ENCODE results near the gene STRAP. TPM values are rescaled to one million over a fixed set of nuclear protein-coding genes. Genes with fewer than 3 reads are reported as not detected.
"Not testable (repeated sequence)": the region's sequence is repeated elsewhere in the genome, so short reads cannot be mapped to it uniquely, and the experiment has no call there.

STRAP gene
- total RNA-seq, 1 donor: 69.5 TPM

DNA sequence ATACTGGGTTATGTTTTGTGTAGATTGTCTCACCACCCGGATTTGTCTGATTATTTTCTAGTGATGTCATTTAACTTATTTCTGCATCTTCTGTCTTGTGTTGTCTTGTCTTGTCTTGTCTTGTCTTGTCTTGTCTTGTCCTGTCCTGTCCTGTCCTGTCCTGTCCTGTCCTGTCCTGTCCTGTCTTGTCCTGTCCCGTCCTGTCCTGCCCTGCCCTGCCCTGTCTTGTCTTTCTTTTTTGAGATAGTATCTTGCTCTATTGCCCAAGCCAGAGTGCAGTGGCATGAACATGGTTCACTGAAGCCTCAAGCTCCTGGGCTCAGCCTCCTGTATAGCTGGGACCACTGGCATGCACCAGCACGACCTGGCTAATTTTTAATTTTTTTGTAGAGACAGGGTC, 54.6 kb downstream of the STRAP start:
- H3K4me2 ChIP-seq (ENCODE audit: insufficient read depth, low read length): no peak overlapping the region

DNA sequence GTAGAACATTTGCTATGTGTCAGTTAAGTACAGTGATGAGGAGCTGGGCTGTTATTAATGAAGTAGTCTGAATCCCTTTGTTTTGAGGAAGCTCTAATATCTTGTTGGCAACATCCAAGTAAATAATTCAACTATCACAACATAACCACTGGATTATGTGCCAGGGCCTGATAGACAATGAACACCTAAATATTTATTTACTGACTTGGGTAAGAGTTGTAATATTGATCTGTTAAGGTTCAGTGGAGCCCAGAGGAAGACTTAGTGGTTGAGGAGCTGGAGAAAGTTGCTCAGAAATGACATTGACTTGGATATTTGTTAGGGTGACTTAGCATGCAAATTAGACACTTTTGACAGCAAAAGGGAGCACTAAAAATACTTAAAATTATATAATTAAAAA, 55.7 kb downstream of the STRAP start:
- Histone ChIP-seq H3K9me3 (ENCODE audit: low read depth, low read length) (no peaks in the 10 kb centered on the region), H3K36me3 (ENCODE audit: insufficient read depth, low read length) (no peaks in the 10 kb centered on the region), H4K20me1 (ENCODE audit: insufficient read depth, low read length) (no peaks in the 10 kb centered on the region), H3K27me3 (ENCODE audit: insufficient read depth, low read length) (no peaks in the 10 kb centered on the region), H2AFZ (ENCODE audit: low read length) (no peak overlapping the region), H3K27ac (ENCODE audit: low read depth, low read length) (no peak overlapping the region), H3K4me2 (ENCODE audit: insufficient read depth, low read length) (no peak overlapping the region), H3K4me3 (ENCODE audit: insufficient read depth, low read length) (no peak overlapping the region), H3K4me1 (ENCODE audit: insufficient read depth, low read length) (peaks cover 7% of the 10 kb centered on the region), H3K79me2 (ENCODE audit: insufficient read depth, low read length) (peaks cover 44% of the 10 kb centered on the region)
- no peak for DNase-seq (ENCODE audit: insufficient read length, low spot score, missing footprints)
- TF ChIP-seq, protein P1, sequence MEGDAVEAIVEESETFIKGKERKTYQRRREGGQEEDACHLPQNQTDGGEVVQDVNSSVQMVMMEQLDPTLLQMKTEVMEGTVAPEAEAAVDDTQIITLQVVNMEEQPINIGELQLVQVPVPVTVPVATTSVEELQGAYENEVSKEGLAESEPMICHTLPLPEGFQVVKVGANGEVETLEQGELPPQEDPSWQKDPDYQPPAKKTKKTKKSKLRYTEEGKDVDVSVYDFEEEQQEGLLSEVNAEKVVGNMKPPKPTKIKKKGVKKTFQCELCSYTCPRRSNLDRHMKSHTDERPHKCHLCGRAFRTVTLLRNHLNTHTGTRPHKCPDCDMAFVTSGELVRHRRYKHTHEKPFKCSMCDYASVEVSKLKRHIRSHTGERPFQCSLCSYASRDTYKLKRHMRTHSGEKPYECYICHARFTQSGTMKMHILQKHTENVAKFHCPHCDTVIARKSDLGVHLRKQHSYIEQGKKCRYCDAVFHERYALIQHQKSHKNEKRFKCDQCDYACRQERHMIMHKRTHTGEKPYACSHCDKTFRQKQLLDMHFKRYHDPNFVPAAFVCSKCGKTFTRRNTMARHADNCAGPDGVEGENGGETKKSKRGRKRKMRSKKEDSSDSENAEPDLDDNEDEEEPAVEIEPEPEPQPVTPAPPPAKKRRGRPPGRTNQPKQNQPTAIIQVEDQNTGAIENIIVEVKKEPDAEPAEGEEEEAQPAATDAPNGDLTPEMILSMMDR (IDR thresholded peaks at IDR 0.05; ENCODE audit: extremely low read depth, low read depth, low read length): no peak

More for the DNA sequence above, 54.6 kb downstream of the STRAP start:
- Histone ChIP-seq H3K4me3 (ENCODE audit: insufficient read depth, low read length) (no peak overlapping the region), H2AFZ (ENCODE audit: low read length) (no peak overlapping the region), H3K4me1 (ENCODE audit: insufficient read depth, low read length) (peaks cover 14% of the 10 kb centered on the region), H3K36me3 (ENCODE audit: insufficient read depth, low read length) (no peaks in the 10 kb centered on the region), H3K79me2 (ENCODE audit: insufficient read depth, low read length) (peaks cover 44% of the 10 kb centered on the region), H3K27ac (ENCODE audit: low read depth, low read length) (no peak overlapping the region), H3K27me3 (ENCODE audit: insufficient read depth, low read length) (no peaks in the 10 kb centered on the region), H3K9me3 (ENCODE audit: low read depth, low read length) (no peaks in the 10 kb centered on the region), H4K20me1 (ENCODE audit: insufficient read depth, low read length) (no peaks in the 10 kb centered on the region)
- DNase-seq (ENCODE audit: insufficient read length, low spot score, missing footprints): no peak
- TF ChIP-seq, protein P1 (IDR thresholded peaks at IDR 0.05; ENCODE audit: extremely low read depth, low read depth, low read length): no peak

DNA sequence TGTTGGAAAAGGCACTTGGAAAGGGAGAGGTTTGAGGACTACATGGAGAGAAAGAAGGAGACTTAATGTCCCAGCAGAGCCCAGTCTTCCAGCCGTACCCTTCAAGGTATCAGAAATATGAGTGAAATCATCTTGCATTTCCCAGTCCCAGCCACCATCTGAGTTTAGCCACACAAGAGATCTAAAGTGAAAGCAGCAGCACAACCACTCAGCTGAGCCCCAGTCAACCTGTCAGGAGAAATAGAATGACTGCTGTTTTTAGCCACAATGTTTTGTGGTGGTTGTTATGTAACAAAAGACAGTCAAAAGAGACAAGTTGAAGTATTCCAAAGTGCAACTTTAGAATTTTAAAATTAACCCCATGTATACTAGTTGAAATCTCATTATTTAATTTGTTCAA, 56.9 kb downstream of the STRAP start:
- Histone ChIP-seq H3K27me3 (ENCODE audit: insufficient read depth, low read length) (no peaks in the 10 kb centered on the region), H3K36me3 (ENCODE audit: insufficient read depth, low read length) (no peaks in the 10 kb centered on the region), H3K27ac (ENCODE audit: low read depth, low read length) (no peak overlapping the region), H4K20me1 (ENCODE audit: insufficient read depth, low read length) (no peaks in the 10 kb centered on the region), H3K9me3 (ENCODE audit: low read depth, low read length) (no peaks in the 10 kb centered on the region), H3K79me2 (ENCODE audit: insufficient read depth, low read length) (peaks cover 46% of the 10 kb centered on the region), H3K4me1 (ENCODE audit: insufficient read depth, low read length) (peaks cover under 1% of the 10 kb centered on the region), H3K4me2 (ENCODE audit: insufficient read depth, low read length) (no peak overlapping the region), H3K4me3 (ENCODE audit: insufficient read depth, low read length) (no peak overlapping the region), H2AFZ (ENCODE audit: low read length) (no peak overlapping the region)
- TF ChIP-seq, protein P1 (IDR thresholded peaks at IDR 0.05; ENCODE audit: extremely low read depth, low read depth, low read length): no peak
- DNase-seq (ENCODE audit: insufficient read length, low spot score, missing footprints): no peak

DNA sequence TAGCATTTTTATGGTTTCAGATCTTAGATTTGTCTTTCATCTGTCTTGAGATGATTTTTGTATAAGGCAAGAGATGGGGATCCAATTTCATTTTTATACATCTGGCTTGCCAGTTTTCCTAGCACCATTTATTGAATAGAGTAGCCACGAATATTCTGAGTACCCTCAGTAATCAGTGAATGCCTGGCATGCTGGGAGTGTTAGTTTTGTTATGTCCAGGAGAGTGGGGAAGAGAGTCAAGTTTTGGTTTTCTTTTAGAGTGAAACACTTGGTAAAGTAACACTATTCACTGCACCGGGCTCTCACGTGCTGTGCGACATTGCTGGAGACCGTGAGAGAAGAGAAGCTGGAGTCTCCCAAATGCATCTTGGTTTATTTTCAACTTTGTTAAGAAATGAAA, 60.3 kb downstream of the STRAP start:
- Histone ChIP-seq H3K27me3 (ENCODE audit: insufficient read depth, low read length) (no peaks in the 10 kb centered on the region), H3K36me3 (ENCODE audit: insufficient read depth, low read length) (no peaks in the 10 kb centered on the region), H3K27ac (ENCODE audit: low read depth, low read length) (no peak overlapping the region), H2AFZ (ENCODE audit: low read length) (no peak overlapping the region), H3K79me2 (ENCODE audit: insufficient read depth, low read length) (peaks cover 26% of the 10 kb centered on the region), H3K9me3 (ENCODE audit: low read depth, low read length) (no peaks in the 10 kb centered on the region), H3K4me2 (ENCODE audit: insufficient read depth, low read length) (no peak overlapping the region), H4K20me1 (ENCODE audit: insufficient read depth, low read length) (no peaks in the 10 kb centered on the region), H3K4me1 (ENCODE audit: insufficient read depth, low read length) (no peaks in the 10 kb centered on the region), H3K4me3 (ENCODE audit: insufficient read depth, low read length) (no peak overlapping the region)
- no peak for DNase-seq (ENCODE audit: insufficient read length, low spot score, missing footprints)
- TF ChIP-seq, protein P1 (IDR thresholded peaks at IDR 0.05; ENCODE audit: extremely low read depth, low read depth, low read length): no peak

DNA sequence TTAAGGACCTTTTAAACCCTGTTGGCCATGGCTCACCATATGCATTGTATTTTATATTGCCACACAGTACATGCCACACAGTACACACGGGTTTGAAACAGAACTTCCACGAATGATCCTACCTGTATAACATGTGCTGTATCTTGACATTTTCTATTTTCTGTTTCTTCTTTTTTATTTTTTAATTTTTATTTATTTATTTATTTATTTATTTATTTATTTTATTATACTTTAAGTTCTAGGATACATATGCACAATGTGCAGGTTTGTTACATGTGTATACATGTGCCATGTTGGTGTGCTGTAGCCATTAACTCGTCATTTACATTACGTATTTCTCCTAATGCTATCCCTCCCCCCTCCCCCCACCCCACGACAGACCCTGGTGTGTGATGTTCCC, 61.3 kb downstream of the STRAP start:
- not testable (repeated sequence) for H3K4me2 ChIP-seq (ENCODE audit: insufficient read depth, low read length); H4K20me1 ChIP-seq (ENCODE audit: insufficient read depth, low read length); H3K4me1 ChIP-seq (ENCODE audit: insufficient read depth, low read length); H2AFZ ChIP-seq (ENCODE audit: low read length); H3K9me3 ChIP-seq (ENCODE audit: low read depth, low read length); DNase-seq (ENCODE audit: insufficient read length, low spot score, missing footprints); H3K27ac ChIP-seq (ENCODE audit: low read depth, low read length); H3K4me3 ChIP-seq (ENCODE audit: insufficient read depth, low read length); H3K27me3 ChIP-seq (ENCODE audit: insufficient read depth, low read length); H3K36me3 ChIP-seq (ENCODE audit: insufficient read depth, low read length)
- H3K79me2 ChIP-seq (ENCODE audit: insufficient read depth, low read length): peaks cover 23% of the 10 kb centered on the region

DNA sequence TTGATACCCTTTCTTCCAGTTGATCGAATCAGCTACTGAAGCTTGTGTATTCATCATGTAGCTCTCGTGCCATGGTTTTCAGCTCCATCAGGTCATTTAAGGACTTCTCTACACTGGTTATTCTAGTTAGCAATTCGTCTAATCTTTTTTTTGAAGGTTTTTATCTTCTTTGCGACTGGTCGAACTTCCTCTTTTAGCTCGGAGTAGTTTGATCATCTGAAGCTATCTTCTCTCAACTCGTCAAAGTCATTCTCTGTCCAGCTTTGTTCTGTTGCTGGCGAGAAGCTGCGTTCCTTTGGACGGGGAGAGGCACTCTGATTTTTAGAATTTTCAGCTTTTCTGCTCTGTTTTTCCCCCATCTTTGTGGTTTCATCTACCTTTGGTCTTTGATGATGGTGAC, 66.3 kb downstream of the STRAP start:
- H3K4me2 ChIP-seq (ENCODE audit: insufficient read depth, low read length); H4K20me1 ChIP-seq (ENCODE audit: insufficient read depth, low read length); H3K9me3 ChIP-seq (ENCODE audit: low read depth, low read length); H3K4me1 ChIP-seq (ENCODE audit: insufficient read depth, low read length); H3K27ac ChIP-seq (ENCODE audit: low read depth, low read length); H3K27me3 ChIP-seq (ENCODE audit: insufficient read depth, low read length); H3K36me3 ChIP-seq (ENCODE audit: insufficient read depth, low read length); H3K4me3 ChIP-seq (ENCODE audit: insufficient read depth, low read length); H2AFZ ChIP-seq (ENCODE audit: low read length); DNase-seq (ENCODE audit: insufficient read length, low spot score, missing footprints): not testable (repeated sequence)
- peaks cover 29% of the 10 kb centered on the region for H3K79me2 ChIP-seq (ENCODE audit: insufficient read depth, low read length)
